Measurements from ENCODE around the gene LILRA2.
"Not testable (repeated sequence)": the region's sequence is repeated elsewhere in the genome, so short reads cannot be mapped to it uniquely, and the experiment has no call there.

LILRA2 gene

DNA sequence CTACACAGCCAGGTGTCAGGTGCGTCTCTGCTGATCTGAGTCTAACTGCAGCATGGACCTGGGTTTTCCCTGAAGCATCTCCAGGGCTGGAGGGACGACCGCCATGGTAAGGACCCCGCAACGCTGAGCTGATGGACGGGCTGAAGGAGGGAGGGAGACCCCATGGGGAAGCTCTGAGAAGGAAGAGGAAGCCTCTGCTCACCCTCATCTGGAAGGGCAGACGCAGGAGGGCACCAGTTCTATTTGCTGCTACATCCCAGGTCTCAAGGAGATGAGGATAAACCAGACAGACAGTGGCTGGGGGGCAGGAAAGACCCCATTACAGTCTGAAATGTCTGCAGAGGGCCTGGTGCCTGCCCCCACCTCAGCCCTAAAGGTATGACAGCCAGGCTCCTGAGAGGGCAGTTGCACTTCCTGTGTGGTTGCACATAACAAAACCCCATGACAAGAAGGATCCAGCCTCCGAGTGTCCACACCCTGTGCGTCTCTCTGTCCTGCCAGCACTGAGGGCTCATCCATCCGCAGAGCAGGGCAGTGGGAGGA lies at the start of gene LILRA2:
Gene LILRA2 (plus strand): TSS at position 461 of the 543 bp plus-strand sequence. CDS start 89 bp downstream, outside the sequence.
- DNase-seq (ENCODE audit: low read depth in 1 of 2, low spot score in 1 of 2): no peak

GRCh38 chr19:54525636-54526035 lies 48.0 kb upstream of the LILRA2 start:
- no peak for DNase-seq (ENCODE audit: low read depth in 1 of 2, low spot score in 1 of 2)

DNA sequence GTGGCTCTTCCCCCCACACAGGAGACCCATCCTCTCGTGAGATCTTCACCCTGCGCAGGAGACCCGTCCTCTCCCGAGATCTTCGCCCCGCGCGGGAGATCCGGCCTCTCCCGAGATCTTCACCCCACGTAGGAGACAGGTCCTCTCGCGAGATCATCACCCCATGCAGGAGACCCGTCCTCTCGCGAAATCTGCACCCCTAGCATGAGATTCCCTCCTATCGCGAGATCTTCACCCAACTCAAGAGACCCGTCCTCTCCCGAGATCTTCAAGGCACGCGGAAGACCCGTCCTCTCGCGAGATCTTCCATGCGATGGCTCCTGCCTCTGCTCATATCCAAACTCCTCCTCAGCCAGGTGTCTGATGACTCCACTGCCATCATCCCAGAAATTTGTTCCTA lies 46.6 kb upstream of the LILRA2 start:
- no peak for DNase-seq (ENCODE audit: low read depth in 1 of 2, low spot score in 1 of 2)

GRCh38 chr19:54530866-54531265 lies 42.7 kb upstream of the LILRA2 start:
- no peak for DNase-seq (ENCODE audit: low read depth in 1 of 2, low spot score in 1 of 2)

- DNase-seq (ENCODE audit: low read depth in 1 of 2, low spot score in 1 of 2): no peak
Measured at GRCh38 chr19:54532528-54532927, 41.1 kb upstream of the LILRA2 start.

GRCh38 chr19:54533476-54533875 lies 40.1 kb upstream of the LILRA2 start:
- no peak for DNase-seq (ENCODE audit: low read depth in 1 of 2, low spot score in 1 of 2)

- DNase-seq (ENCODE audit: low read depth in 1 of 2, low spot score in 1 of 2): no peak
Measured at GRCh38 chr19:54534156-54534555, 39.4 kb upstream of the LILRA2 start.

DNA sequence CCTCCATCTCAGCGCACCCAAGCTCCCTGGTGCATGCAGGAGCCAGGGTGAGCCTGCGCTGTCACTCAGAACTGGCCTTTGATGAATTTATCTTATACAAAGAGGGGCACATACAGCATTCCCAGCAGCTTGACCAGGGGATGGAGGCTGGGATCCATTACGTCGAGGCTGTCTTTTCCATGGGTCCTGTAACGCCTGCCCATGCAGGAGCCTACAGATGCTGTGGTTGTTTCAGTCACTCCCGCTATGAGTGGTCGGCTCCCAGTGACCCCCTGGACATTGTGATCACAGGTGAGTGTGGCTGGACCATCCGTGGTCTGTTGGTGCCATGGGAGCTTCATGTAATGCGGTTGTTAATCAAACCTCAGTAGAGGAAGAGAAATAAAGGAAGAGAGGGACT lies 38.0 kb upstream of the LILRA2 start:
- DNase-seq (ENCODE audit: low read depth in 1 of 2, low spot score in 1 of 2): no peak

DNA sequence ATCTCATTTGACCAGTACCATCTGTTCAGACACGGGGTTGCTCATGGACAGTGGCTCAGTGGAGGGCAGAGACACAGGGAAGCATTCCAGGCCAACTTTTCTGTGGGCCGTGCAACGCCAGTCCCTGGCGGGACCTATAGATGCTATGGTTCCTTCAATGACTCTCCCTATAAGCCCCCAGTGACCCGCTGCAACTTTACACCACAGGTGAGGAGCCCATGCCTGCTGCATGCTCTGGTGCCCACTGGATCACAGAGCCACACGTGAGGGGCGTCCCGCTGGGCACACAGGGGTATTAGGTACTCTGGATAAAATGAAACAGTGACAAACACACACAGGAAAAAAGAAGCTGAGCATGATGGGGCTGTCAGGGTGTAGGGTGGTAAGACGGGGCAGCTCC lies 36.6 kb upstream of the LILRA2 start:
- DNase-seq (ENCODE audit: low read depth in 1 of 2, low spot score in 1 of 2): no peak

GRCh38 chr19:54541712-54542111 lies 31.9 kb upstream of the LILRA2 start:
- no peak for DNase-seq (ENCODE audit: low read depth in 1 of 2, low spot score in 1 of 2)

- no peak for DNase-seq (ENCODE audit: low read depth in 1 of 2, low spot score in 1 of 2)
Measured at GRCh38 chr19:54548806-54549205, 24.8 kb upstream of the LILRA2 start.

DNA sequence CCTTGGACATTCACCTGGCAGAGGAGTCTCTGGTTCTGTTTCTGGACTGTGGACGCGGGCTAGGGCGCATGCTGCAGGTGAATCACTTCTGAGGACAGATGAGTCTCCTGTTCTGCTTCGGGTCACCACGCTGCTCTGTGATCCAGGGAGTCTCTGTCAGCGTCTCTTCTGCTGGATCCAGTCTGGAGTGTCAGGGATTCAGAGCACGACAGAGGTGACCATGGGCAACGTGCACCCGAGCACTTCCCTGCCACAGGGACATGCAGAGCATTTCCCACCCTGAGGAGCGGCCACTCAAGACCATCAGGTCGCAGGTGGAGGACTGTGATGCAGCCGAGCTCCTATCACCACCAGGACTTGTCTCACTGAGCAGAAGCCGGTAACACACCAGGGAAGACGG lies 24.4 kb upstream of the LILRA2 start:
- DNase-seq (ENCODE audit: low read depth in 1 of 2, low spot score in 1 of 2): no peak

- DNase-seq (ENCODE audit: low read depth in 1 of 2, low spot score in 1 of 2): peak in 1 of 2 donors; percentile 4
Measured at GRCh38 chr19:54551293-54551692, 22.3 kb upstream of the LILRA2 start.

DNA sequence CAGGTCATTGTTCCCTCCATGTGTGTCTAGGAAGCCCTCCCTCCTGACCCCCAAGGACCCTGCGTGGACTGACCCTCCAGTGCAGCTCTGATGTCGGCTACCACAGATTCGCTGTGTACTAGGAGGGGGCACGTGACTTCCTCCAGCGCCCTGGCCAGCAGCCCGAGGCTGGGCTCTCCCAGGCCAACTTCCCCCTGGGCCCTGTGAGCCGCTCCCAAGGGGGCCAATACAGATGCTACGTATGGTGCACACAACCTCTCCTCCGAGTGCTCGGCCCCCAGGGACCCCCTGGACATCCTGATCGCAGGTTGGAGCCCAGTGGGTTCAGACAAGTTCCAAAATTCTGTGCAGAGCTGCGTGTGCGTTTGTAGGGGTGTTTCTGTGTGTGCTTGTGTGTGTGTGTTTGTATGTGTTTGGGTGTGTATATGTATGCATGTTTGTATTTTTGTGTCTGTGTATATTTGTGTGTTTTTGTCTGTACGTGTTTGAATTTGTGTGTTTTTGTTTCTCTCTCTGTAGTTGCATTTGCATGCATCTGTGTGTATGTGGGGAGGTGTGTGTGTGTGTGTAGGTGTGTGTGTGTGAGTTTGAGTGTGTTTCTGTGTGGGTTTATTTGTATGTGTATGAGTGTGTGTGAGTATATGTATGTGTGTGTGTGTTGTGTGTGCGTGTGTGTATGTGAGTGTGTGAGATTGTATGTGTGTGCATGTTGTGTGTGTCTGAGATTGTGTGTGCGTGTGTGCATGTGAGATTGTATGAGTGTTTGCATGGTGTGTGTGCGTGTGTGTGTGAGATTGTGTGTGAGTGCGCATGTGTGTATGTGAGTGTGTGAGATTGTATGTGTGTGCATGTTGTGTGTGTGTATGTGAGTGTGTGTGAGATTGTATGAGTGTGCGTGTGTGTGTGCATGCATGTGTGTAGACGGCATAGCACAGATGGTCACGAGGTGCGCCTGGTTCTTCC lies 21.4 kb upstream of the LILRA2 start:
- DNase-seq (ENCODE audit: low read depth in 1 of 2, low spot score in 1 of 2): no peak

DNA sequence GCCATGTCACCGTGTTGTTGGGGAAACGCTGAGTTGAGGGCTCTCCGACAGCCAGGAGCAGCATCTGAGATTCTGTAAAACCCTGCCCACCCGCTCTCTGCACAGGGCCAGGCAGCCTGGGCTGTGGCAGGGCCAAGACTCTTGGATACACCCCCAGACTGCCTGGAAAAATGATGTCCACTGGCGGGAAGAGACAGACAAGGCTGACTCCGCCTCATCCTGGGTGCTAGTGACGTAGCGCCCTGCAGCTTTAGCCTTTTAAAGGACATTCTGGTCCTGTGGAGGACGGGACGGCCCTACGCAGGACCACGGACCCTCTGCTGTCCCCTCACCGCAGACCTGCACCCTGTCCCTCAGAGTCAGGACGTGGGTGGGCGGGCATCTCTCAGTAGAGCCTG lies 20.7 kb upstream of the LILRA2 start:
- DNase-seq (ENCODE audit: low read depth in 1 of 2, low spot score in 1 of 2): no peak

GRCh38 chr19:54554006-54554405 lies 19.6 kb upstream of the LILRA2 start:
- no peak for DNase-seq (ENCODE audit: low read depth in 1 of 2, low spot score in 1 of 2)

DNA sequence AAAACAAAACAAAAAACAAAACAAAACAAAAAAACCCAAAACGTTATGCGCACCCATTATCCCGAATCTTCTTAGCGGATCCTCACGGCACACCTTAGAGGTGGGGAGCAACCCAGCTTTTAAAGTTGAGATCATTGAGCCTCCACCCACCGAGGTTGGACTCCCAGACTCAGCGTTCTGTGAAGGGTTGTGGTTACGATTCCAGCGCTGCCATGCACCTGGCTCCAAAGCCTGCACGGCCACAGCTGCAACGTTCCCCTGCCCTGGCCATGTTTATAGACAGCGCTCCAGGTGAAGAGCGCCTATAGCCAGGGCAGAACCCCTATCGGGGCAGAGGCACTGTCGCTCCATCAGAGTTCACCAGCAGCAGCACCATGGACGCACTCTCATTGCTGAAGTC lies 18.7 kb upstream of the LILRA2 start:
- DNase-seq (ENCODE audit: low read depth in 1 of 2, low spot score in 1 of 2): no peak

GRCh38 chr19:54556194-54556593 lies 17.4 kb upstream of the LILRA2 start:
- no peak for DNase-seq (ENCODE audit: low read depth in 1 of 2, low spot score in 1 of 2)

GRCh38 chr19:54558339-54558738 lies 15.3 kb upstream of the LILRA2 start:
- DNase-seq (ENCODE audit: low read depth in 1 of 2, low spot score in 1 of 2): no peak

DNA sequence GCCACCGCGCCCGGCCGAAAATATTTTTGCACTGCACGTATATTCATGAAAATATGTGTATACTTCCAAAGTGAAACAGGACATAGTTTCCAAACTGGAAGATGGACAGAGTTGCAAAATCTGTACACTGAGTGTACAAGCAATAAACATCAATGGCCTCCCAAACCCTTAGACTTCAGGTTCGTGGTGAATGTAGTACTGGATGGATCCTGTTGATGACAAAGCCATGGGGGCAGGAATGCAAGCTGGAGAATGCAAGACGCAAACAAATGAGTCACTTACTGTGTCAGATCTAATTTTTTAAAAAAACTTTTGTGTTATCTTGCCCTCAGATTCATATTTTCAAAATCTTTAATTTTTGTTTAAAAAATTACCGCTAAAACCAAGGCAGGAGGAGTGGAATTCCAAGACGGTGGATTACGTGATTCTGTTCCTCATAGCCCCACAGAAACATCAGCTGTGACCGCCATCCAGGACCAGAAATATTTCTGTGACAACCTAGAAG lies 12.7 kb upstream of the LILRA2 start:
- DNase-seq (ENCODE audit: low read depth in 1 of 2, low spot score in 1 of 2): no peak

GRCh38 chr19:54561840-54562239 lies 11.8 kb upstream of the LILRA2 start:
- DNase-seq (ENCODE audit: low read depth in 1 of 2, low spot score in 1 of 2): no peak

DNA sequence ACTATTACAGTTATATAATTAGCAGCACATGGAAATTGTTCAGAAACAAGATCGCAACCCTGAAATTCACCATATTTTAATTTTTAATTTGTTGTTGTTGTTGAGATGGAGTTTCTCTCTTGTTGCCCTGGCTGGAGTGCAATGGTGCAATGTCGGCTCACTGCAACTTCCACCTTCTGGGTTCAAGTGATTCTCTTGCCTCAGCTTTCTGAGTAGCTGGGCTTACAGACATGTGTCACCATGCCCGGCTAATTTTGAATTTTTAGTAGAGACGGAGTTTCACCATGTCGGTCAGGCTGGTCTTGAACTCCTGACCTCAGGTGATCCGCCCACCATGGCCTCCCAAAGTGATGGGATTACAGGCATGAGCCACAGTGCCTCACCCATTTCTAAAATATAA lies 10.4 kb upstream of the LILRA2 start:
- DNase-seq (ENCODE audit: low read depth in 1 of 2, low spot score in 1 of 2): not testable (repeated sequence)
